ENCODE data around the gene NDUFB1. TPM values are rescaled to one million over a fixed set of nuclear protein-coding genes. Genes with fewer than 3 reads are reported as not detected.

The NDUFB1 gene
- total RNA-seq, 3 donors from 2014 or later, result 138 to 170 (median 142) TPM

DNA sequence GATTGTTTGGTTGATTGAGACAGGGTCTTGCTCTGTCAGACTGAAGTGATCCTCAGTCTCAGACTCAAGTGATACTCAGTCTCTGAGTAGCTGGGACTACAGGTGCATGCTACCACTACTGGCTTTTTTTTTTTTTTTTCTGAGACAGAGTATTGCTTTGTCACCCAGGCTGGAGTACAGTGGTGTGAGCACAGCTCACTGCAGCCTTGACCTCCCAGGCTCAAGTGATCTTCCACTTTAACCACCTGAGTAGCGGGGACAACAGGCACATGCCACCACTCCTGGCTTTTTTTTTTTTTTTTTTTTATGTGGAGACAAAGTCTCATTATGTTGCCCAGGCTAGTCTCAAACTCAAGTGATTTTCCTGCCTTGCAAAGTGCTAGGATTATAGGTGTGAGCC, 32.1 kb upstream of the NDUFB1 start:
- no peak for DNase-seq
- H3K9me3 ChIP-seq, result no peaks in the 10 kb centered on the region
- H3K4me3 ChIP-seq, result no peak overlapping the region
- ATAC-seq, result no peak
- H3K36me3 ChIP-seq (ENCODE audit: low read depth), result no peaks in the 10 kb centered on the region
- intact Hi-C loops (cut with DNase I, micrococcal nuclease), result no loop called here
- TF ChIP-seq, protein P1, sequence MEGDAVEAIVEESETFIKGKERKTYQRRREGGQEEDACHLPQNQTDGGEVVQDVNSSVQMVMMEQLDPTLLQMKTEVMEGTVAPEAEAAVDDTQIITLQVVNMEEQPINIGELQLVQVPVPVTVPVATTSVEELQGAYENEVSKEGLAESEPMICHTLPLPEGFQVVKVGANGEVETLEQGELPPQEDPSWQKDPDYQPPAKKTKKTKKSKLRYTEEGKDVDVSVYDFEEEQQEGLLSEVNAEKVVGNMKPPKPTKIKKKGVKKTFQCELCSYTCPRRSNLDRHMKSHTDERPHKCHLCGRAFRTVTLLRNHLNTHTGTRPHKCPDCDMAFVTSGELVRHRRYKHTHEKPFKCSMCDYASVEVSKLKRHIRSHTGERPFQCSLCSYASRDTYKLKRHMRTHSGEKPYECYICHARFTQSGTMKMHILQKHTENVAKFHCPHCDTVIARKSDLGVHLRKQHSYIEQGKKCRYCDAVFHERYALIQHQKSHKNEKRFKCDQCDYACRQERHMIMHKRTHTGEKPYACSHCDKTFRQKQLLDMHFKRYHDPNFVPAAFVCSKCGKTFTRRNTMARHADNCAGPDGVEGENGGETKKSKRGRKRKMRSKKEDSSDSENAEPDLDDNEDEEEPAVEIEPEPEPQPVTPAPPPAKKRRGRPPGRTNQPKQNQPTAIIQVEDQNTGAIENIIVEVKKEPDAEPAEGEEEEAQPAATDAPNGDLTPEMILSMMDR (IDR thresholded peaks at IDR 0.05), result no peak
- no peaks in the 10 kb centered on the region for H3K4me1 ChIP-seq (ENCODE audit: low read depth)

DNA sequence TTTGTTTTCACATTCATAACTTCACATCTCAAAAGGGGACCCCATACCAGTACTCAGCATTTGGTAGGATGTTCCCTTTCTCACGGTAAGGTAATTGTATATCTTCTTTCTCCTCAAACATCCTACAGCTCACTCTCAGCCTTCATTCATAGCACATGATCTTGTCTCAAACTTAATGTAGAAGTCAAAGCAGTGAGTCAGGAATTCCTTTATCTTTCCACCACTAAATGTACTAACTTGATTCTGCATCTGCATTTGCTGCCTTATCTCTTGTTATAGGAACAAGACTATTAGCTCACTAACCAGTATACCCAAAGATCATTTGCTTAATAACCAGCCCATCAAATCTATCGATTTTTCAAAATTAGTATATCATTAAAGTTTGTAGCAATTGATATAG, 23.2 kb upstream of the NDUFB1 start:
- Histone ChIP-seq H3K4me3 (no peak overlapping the region), H3K9me3 (no peaks in the 10 kb centered on the region), H3K36me3 (ENCODE audit: low read depth) (peaks cover 9% of the 10 kb centered on the region), H3K4me1 (ENCODE audit: low read depth) (no peaks in the 10 kb centered on the region)
- ATAC-seq, result no peak
- no peak for DNase-seq
- intact Hi-C loops (cut with DNase I, micrococcal nuclease), result no loop called here
- TF ChIP-seq, protein P1 (IDR thresholded peaks at IDR 0.05), result no peak

DNA sequence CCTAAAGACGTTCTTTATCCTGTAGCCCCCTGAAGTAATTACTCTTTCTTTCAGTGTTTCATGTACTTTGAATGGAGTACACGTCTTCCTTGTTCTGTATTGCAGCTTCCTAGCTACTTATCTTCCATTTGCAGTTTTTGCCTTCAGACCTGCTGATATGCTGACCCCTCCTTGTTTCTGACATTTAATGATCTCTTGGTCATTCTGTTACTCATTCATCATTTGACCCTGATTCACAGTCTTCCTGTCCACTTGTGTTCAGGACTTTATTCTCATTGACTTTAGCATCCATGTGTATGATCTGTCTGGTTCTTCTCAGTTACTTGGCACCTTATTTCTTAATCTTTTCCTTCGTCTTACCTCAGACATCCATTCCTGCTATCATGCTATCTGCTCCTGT, 22.5 kb upstream of the NDUFB1 start:
- Histone ChIP-seq H3K4me1 (ENCODE audit: low read depth) (no peaks in the 10 kb centered on the region), H3K9me3 (no peaks in the 10 kb centered on the region), H3K36me3 (ENCODE audit: low read depth) (peaks cover 9% of the 10 kb centered on the region), H3K4me3 (no peak overlapping the region)
- DNase-seq (no peak), ATAC-seq (no peak)
- intact Hi-C loops (cut with DNase I, micrococcal nuclease), result no loop called here
- TF ChIP-seq, protein P1 (IDR thresholded peaks at IDR 0.05), result no peak

DNA sequence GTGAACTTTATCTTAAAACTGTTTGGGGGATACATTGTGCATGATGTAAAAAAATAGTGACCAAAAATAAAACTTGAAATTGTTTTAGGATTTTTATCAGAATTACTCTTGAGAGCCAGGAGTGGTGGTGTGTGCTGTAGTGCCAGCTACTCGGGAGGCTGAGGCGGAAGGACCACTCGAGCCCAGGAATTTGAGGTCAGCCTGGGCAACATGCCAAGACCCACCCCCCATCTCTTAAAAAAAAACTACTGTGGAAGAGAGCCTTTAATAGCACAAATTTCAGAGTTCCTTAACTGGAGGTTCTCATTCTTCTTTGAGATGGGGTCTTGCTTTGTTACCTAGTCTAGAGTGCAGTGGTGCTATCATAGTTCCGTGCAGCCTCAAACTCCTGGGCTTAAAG, 21.8 kb upstream of the NDUFB1 start:
- Histone ChIP-seq H3K4me3 (no peak overlapping the region), H3K9me3 (no peaks in the 10 kb centered on the region), H3K4me1 (ENCODE audit: low read depth) (no peaks in the 10 kb centered on the region), H3K36me3 (ENCODE audit: low read depth) (peaks cover 9% of the 10 kb centered on the region)
- no peak for DNase-seq
- intact Hi-C loops (cut with DNase I, micrococcal nuclease), result no loop called here
- TF ChIP-seq, protein P1 (IDR thresholded peaks at IDR 0.05), result no peak
- ATAC-seq, result no peak

DNA sequence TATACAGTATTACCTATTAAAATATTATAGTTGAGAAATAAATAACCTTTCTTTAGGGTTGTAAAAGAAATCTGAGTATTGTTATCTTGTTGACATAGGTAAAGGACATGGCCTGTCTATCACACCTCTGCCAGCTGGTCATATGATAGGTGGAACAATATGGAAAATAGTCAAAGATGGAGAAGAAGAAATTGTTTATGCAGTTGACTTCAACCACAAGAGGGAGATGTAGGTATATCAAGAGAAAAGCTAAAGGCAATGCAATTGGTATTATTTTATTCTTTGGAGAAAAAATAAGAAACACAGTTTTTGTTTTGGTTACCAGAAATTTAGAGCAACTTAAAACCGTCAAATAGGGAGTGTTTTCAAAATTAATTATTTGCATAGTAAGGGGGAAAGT, 13.8 kb upstream of the NDUFB1 start:
- Histone ChIP-seq H3K4me1 (ENCODE audit: low read depth) (no peaks in the 10 kb centered on the region), H3K9me3 (no peaks in the 10 kb centered on the region), H3K4me3 (no peak overlapping the region), H3K36me3 (ENCODE audit: low read depth) (no peaks in the 10 kb centered on the region)
- no peak for DNase-seq
- peak; percentile 61 for ATAC-seq
- intact Hi-C loops (cut with DNase I, micrococcal nuclease), result loop anchor here in 1 of 2 donors (10.0 kb wide), 1 partner anchor 550 kb away; no protein-coding TSS in a partner anchor
- TF ChIP-seq, protein P1 (IDR thresholded peaks at IDR 0.05), result no peak

DNA sequence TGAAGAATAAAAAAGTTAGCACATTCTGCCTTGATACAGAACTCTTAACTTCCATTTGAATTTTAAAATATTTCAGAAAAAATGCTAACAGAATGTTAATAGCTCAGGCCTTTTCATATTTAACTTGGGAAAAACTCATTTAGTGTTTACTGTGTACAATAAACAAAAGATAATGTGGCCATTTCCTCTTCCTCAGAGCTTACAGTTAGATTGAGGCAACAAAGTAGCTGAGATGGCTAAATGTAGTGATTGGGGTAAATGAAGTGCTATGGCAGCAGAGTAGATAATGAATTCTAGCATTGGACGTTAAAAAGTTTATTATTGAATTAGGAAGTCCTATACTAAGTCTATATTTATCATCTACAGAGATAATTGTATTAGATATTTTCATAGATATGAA, 12.9 kb upstream of the NDUFB1 start:
- Histone ChIP-seq H3K9me3 (no peaks in the 10 kb centered on the region), H3K36me3 (ENCODE audit: low read depth) (no peaks in the 10 kb centered on the region), H3K4me1 (ENCODE audit: low read depth) (no peaks in the 10 kb centered on the region), H3K4me3 (no peak overlapping the region)
- ATAC-seq (no peak), DNase-seq (no peak)
- TF ChIP-seq, protein P1 (IDR thresholded peaks at IDR 0.05), result no peak
- intact Hi-C loops (cut with DNase I, micrococcal nuclease), result loop anchor here in 1 of 2 donors (10.0 kb wide), 1 partner anchor 550 kb away; no protein-coding TSS in a partner anchor
